Anterior cingulate cortex (tissue), 58 donors: ENCODE results near the gene AKR1B1.

Source experiments
- DNase-seq, 58 donors: peaks; one replicate each; lab custom pipeline; 2025; lab: John Stamatoyannopoulos, UW

Gene AKR1B1

GRCh38 chr7:134422008-134422407 is 36.9 kb downstream of the AKR1B1 start:
- no peak for DNase-seq

GRCh38 chr7:134420424-134421125 is 38.3 kb downstream of the AKR1B1 start:
- peak in 47 of 58 donors; percentile 3 to 73 (median 27) for DNase-seq

- peak in 1 of 58 donors; percentile 2 for DNase-seq
Measured at GRCh38 chr7:134419875-134420274, 39.0 kb downstream of the AKR1B1 start.

- DNase-seq, result no peak
Measured at GRCh38 chr7:134419085-134419484, 39.8 kb downstream of the AKR1B1 start.

GRCh38 chr7:134415700-134416099 is 43.2 kb downstream of the AKR1B1 start:
- no peak for DNase-seq

- no peak for DNase-seq
Measured at GRCh38 chr7:134414109-134414508, 44.8 kb downstream of the AKR1B1 start.

GRCh38 chr7:134407311-134407710 is 51.6 kb downstream of the AKR1B1 start:
- DNase-seq, result no peak

- DNase-seq, result no peak
Measured at GRCh38 chr7:134406431-134406830, 52.5 kb downstream of the AKR1B1 start.

- DNase-seq, result no peak
Measured at GRCh38 chr7:134405299-134405698, 53.6 kb downstream of the AKR1B1 start.

GRCh38 chr7:134403062-134403461 is 55.8 kb downstream of the AKR1B1 start:
- DNase-seq, result no peak

GRCh38 chr7:134400859-134401258 is 58.0 kb downstream of the AKR1B1 start:
- DNase-seq, result no peak

- DNase-seq, result no peak
Measured at GRCh38 chr7:134396031-134396430, 62.9 kb downstream of the AKR1B1 start.

GRCh38 chr7:134395604-134396003 is 63.3 kb downstream of the AKR1B1 start:
- DNase-seq, result no peak

GRCh38 chr7:134394056-134394455 is 64.8 kb downstream of the AKR1B1 start:
- no peak for DNase-seq
